Ishikawa (cell line): ENCODE measurements around the gene MACF1.

ENCODE experiments used
- CEBPB ChIP-seq: IDR thresholded peaks from 2 replicates; pipeline ENCODE4 v1.6.1; 2012
- CREB1 ChIP-seq: IDR thresholded peaks from 2 replicates; pipeline ENCODE4 v1.6.1; 2012; ENCODE audit warnings: low read depth
- EGR1 ChIP-seq: IDR thresholded peaks from 2 replicates; pipeline ENCODE4 v1.6.1; 2012
- EP300 ChIP-seq: IDR thresholded peaks from 2 replicates; pipeline ENCODE4 v1.6.1; 2012; ENCODE audit warnings: borderline replicate concordance
- FOXM1 ChIP-seq: IDR thresholded peaks from 2 replicates; pipeline ENCODE4 v1.6.1; 2012; ENCODE audit warnings: low read depth, borderline replicate concordance
- MAX ChIP-seq: IDR thresholded peaks from 2 replicates; pipeline ENCODE4 v1.6.1; 2012
- NFIC ChIP-seq: IDR thresholded peaks from 2 replicates; pipeline ENCODE4 v1.6.1; 2012
- RAD21 ChIP-seq: IDR thresholded peaks from 2 replicates; pipeline ENCODE4 v1.6.1; 2012; ENCODE audit warnings: low read depth
- REST ChIP-seq: IDR thresholded peaks from 2 replicates; pipeline ENCODE4 v1.6.1; 2012; ENCODE audit warnings: low read depth, mild to moderate bottlenecking
- TAF1 ChIP-seq: IDR thresholded peaks from 2 replicates; pipeline ENCODE4 v1.6.1; 2012; ENCODE audit warnings: low read depth, mild to moderate bottlenecking
- TCF12 ChIP-seq: IDR thresholded peaks from 2 replicates; pipeline ENCODE4 v1.6.1; 2012; ENCODE audit warnings: low read depth
- TEAD4 ChIP-seq: IDR thresholded peaks from 2 replicates; pipeline ENCODE4 v1.6.1; 2012
- USF1 ChIP-seq: IDR thresholded peaks from 2 replicates; pipeline ENCODE4 v1.6.1; 2012
- YY1 ChIP-seq: IDR thresholded peaks from 2 replicates; pipeline ENCODE4 v1.6.1; 2012; ENCODE audit warnings: low read depth
- ZBTB7A ChIP-seq: IDR thresholded peaks from 2 replicates; pipeline ENCODE4 v1.6.1; 2012; ENCODE audit warnings: low read depth

Gene MACF1

GRCh38 chr1:39409055-39409816 lies 204.7 kb downstream of the MACF1 start:
- TF ChIP-seq MAX (peak; percentile 32; the same call in 1 of the 2 replicates), CEBPB (no peak), ZBTB7A (peak; percentile 16; the same call in 1 of the 2 replicates), CREB1 (no peak), TCF12 (no peak), YY1 (no peak), REST (no peak), TEAD4 (no peak), EGR1 (peak; percentile 45; the same call in 1 of the 2 replicates), USF1 (0 out of 2 replicates have a peak, but pooled peaks have one; percentile 7), FOXM1 (no peak), EP300 (no peak), NFIC (no peak), TAF1 (no peak; the same call in 1 of the 2 replicates), RAD21 (no peak)

- TF ChIP-seq EGR1 (no peak), NFIC (peak; percentile 74), TAF1 (no peak), RAD21 (peak; percentile 71), TEAD4 (peak; percentile 49; the same call in 1 of the 2 replicates), CREB1 (no peak)
Observed at GRCh38 chr1:39410915-39411436, 206.5 kb downstream of the MACF1 start.

- no peak for TF ChIP-seq CREB1
- no peak for TF ChIP-seq RAD21
- no peak for TF ChIP-seq FOXM1
- TF ChIP-seq EGR1: no peak
- TF ChIP-seq REST: no peak
Observed at GRCh38 chr1:39411526-39412478, 207.3 kb downstream of the MACF1 start.

- no peak for TF ChIP-seq NFIC
- no peak for TF ChIP-seq RAD21
- TF ChIP-seq EP300: no peak
Observed at GRCh38 chr1:39412892-39413291, 208.4 kb downstream of the MACF1 start.

GRCh38 chr1:39413902-39414528 lies 209.5 kb downstream of the MACF1 start:
- no peak for TF ChIP-seq NFIC
- no peak for TF ChIP-seq YY1
- TF ChIP-seq EP300: no peak
- TF ChIP-seq CREB1: no peak
- TF ChIP-seq MAX: no peak
- TF ChIP-seq TAF1: no peak
- no peak for TF ChIP-seq RAD21
- no peak for TF ChIP-seq CEBPB
- TF ChIP-seq TCF12: no peak
- no peak for TF ChIP-seq EGR1
- no peak for TF ChIP-seq ZBTB7A
- TF ChIP-seq TEAD4: no peak
- TF ChIP-seq FOXM1: no peak
- no peak for TF ChIP-seq USF1
- no peak for TF ChIP-seq REST
